Stimulated activated memory B cell treated with anti-CD40 and anti-IgM and Interleukin-4, amounts not matched to agents 10 μg/mL and 1 μg/mL and 100 μg/mL, for 72 hours (primary cell): Measurements from ENCODE around the gene PDE5A.
"Not testable (repeated sequence)": the region's sequence is repeated elsewhere in the genome, so short reads cannot be mapped to it uniquely, and the experiment has no call there.

ENCODE experiments used
- ATAC-seq: fragments of 150-1000 bp; cut with Tn5 transposase; 2 replicates; pipeline ENCODE4 v1.10.0; 2021
- H3K27ac Mint-ChIP-seq: one replicate; pipeline ENCODE4 v1.8.0; 2022; ENCODE audit warnings: mild to moderate bottlenecking, mixed read lengths
- H3K27me3 Mint-ChIP-seq: one replicate; pipeline ENCODE4 v1.8.0; 2022; ENCODE audit warnings: mixed read lengths
- H3K36me3 Mint-ChIP-seq: one replicate; pipeline ENCODE4 v1.8.0; 2022; ENCODE audit warnings: mixed read lengths
- H3K4me1 Mint-ChIP-seq: one replicate; pipeline ENCODE4 v1.8.0; 2022; ENCODE audit warnings: mixed read lengths
- H3K4me3 Mint-ChIP-seq: one replicate; pipeline ENCODE4 v1.8.0; 2022; ENCODE audit warnings: mild to moderate bottlenecking, moderate library complexity, mixed read lengths
- H3K9me3 Mint-ChIP-seq: one replicate; pipeline ENCODE4 v1.8.0; 2022; ENCODE audit warnings: mixed read lengths

PDE5A gene

DNA sequence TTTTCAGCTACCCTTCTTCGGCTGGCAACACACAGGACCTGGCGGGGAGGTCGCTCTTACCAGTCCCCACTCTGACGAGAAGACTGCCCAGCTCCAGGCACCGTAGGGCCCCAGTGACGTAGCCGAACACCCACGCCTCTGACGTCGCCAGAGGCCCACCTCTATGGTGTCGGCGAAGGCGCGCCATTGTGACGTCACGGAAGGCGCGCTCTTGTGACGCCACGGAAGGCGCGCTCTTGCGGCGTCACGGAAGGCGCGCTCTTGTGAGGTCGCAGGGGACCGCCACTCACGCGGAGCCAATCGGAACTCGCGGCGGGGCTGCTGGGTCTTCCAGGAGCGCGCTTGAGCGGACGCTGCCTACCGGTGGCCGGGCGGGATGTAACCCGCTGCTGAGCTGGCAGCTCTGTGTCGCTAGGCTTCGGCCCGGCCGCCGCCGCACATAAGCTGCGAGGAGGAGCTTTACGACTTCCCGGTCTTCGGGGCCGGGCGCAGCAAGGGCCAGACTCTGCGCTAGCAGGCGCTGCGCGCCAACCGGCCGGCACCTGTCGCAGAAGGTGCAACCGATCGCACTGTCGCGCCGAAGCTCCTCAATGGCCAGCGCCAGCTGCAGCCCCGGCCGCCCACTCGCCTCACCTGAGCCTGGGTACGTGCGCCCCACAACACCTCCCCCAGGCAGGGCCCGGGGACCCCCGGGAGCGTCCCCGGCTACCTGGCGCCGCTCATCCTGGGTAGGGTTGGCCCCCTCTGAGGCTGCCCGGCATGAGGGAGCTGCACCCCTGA is 173.9 kb downstream of the PDE5A start:
- H3K27ac Mint-ChIP-seq: peak overlapping the region; percentile 96
- H3K4me1 Mint-ChIP-seq, H3K36me3 Mint-ChIP-seq, H3K9me3 Mint-ChIP-seq, H3K27me3 Mint-ChIP-seq: not testable (repeated sequence)
- peak overlapping the region; percentile 90 for H3K4me3 Mint-ChIP-seq
- peak; percentile 100 for ATAC-seq

DNA sequence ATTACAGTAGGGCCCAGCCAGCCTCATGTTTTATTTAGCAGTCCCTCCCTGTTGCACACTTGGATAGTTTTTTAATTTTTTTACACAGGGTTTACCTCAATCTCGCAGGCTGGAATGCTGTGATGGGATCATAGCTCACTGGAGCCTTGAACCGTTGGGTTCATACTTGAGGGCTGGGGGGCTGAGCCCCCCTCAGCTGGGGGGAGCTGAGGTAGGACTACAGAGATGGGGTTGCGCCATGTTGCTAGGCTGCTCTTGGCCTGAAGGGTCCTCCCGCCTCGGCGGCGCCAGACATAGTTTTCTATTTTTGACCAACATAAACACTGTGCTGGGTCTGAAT is 174.5 kb downstream of the PDE5A start:
- Mint-ChIP-seq H3K4me3 (peak overlapping the region; percentile 90), H3K27ac (peak overlapping the region; percentile 96)
- peak; percentile 37 for ATAC-seq
- H3K4me1 Mint-ChIP-seq, H3K27me3 Mint-ChIP-seq, H3K9me3 Mint-ChIP-seq, H3K36me3 Mint-ChIP-seq: not testable (repeated sequence)

DNA sequence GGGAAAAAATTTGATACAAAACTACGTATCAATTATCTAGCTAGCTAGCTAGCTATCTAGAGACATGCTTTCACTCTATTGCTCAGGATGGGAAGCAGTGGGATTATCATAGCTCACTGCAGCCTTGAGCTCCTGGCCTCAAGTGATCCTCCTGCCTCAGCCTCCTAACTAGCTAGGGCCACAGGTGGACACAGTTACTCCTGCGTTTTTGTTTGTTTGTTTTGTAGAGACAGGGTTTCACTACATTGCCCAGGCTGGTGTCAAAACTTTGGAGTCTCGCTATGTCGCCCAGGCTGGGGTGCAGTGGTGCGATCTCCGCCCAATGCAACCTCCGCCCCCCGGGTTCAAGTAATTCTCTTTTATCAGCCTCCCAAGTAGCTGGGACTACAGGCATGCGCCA is 175.3 kb downstream of the PDE5A start:
- H3K4me3 Mint-ChIP-seq, H3K36me3 Mint-ChIP-seq, H3K4me1 Mint-ChIP-seq, H3K27ac Mint-ChIP-seq, H3K9me3 Mint-ChIP-seq, H3K27me3 Mint-ChIP-seq, ATAC-seq: not testable (repeated sequence)

DNA sequence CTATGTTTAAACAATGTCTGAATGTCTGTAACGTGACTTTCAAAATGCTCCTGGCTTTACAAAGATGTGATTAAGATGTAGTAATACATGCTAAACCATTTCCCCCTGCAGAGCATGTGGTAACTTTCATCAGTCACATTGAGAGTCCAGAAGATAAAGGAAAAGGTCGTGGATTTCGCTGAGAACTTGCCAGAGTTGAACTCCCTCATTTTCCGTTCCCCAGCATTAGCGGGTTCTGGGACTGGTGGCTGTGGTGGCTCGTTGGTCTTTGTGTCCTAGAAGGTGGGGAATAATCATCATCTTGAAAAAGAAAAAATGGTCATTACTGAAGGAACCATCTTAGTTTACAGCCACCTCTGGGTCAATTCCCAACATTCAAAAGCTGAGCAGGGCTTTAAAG is 178.8 kb downstream of the PDE5A start:
- not testable (repeated sequence) for H3K9me3 Mint-ChIP-seq, H3K27me3 Mint-ChIP-seq, ATAC-seq, H3K4me1 Mint-ChIP-seq, H3K4me3 Mint-ChIP-seq, H3K36me3 Mint-ChIP-seq, H3K27ac Mint-ChIP-seq
